HepG2 (cell line): ENCODE results near the gene TACC2. TPM values are rescaled to one million over a fixed set of nuclear protein-coding genes. Genes with fewer than 3 reads are reported as not detected.
A peak's percentile ranks its signal among the peaks of the same experiment; 100 is the strongest.

Source experiments
- ATAC-seq: fragments of 200-7000 bp; cut with Tn5 transposase; 3 replicates; pipeline ENCODE4 v1.9.1; 2020; ENCODE audit warnings: mild to moderate bottlenecking, moderate library complexity
- BruUV-seq: library from RNA; stranded (reverse); fragments of 400-500 nt; replicated peaks from 2 replicates; lab custom pipeline; 2021; lab: Mats Ljungman, UMichigan
- CTCF ChIA-PET: fragments of 300-600 bp; formaldehyde crosslinking; extraction: SDS; loops from one replicate; lab custom pipeline; 2021; ENCODE audit warnings: low total read pairs, inconsistent platforms, low intra/inter-chr PET ratio; lab: Yijun Ruan, JAX
- POLR2A ChIA-PET: fragments of 350-600 bp; sonication (Branson Sonifier 250); formaldehyde crosslinking; loops from one replicate; lab custom pipeline; 2020; ENCODE audit warnings: antibody characterized with exemption, inconsistent platforms; lab: Yijun Ruan, JAX
- DNase-seq: peaks from one replicate; pipeline ENCODE4 v3.0.0-alpha.2; 2015; ENCODE audit warnings: low spot score
- FAIRE-seq: peaks from 3 replicates; lab custom pipeline; 2011; peaks lifted over from hg19 to GRCh38; lab: Jason Lieb, UNC
- H2AFZ ChIP-seq: one replicate; pipeline ENCODE4 v1.6.1; 2011; ENCODE audit warnings: low read length, inconsistent platforms
- H3K27ac ChIP-seq: fragments of 300-600 bp; 3 replicates; pipeline ENCODE4 v1.8.0; 2011; ENCODE audit warnings: mixed run types, mild to moderate bottlenecking, mixed read lengths, low read length, inconsistent platforms; ENCODE audit not compliant: insufficient read depth; ENCODE audit errors: extremely low read length
- H3K27me3 ChIP-seq, 2 experiments: fragments of 200-600 bp in 1 of 2; 2 replicates in 1 of 2; 3 replicates in 1 of 2; pipeline versions ENCODE4 v1.6.0 to v1.8.0; 2011; ENCODE audit warnings: low read length in 2 of 2, mild to moderate bottlenecking in 2 of 2, moderate library complexity in 2 of 2, inconsistent platforms in 1 of 2; ENCODE audit not compliant: insufficient read depth in 2 of 2, control insufficient read depth in 1 of 2
- H3K36me3 ChIP-seq, 2 experiments: fragments of 200-600 bp in 1 of 2; replicated peaks in 1 of 2; 2 replicates in 1 of 2; 3 replicates in 1 of 2; pipeline versions ENCODE4 v1.5.1 to v1.8.0; 2011; ENCODE audit warnings: low read length in 2 of 2, inconsistent platforms in 1 of 2; ENCODE audit not compliant: insufficient read depth in 2 of 2, control insufficient read depth in 1 of 2
- H3K4me1 ChIP-seq: 2 replicates; pipeline ENCODE4 v1.5.1; 2012; ENCODE audit warnings: low read length, inconsistent platforms; ENCODE audit not compliant: insufficient read depth
- H3K4me2 ChIP-seq: 2 replicates; pipeline ENCODE4 v1.6.0; 2011; ENCODE audit warnings: low read depth, low read length, inconsistent platforms
- H3K4me3 ChIP-seq, 3 experiments: fragments of 200-600 bp in 1 of 3; sonication (generic), shearing (Covaris generic) in 1 of 3; replicated peaks in 1 of 3; 2 replicates each; pipeline ENCODE4 v1.5.1; 2011 to 2016; ENCODE audit warnings: low read length in 3 of 3, inconsistent platforms in 2 of 3, low read depth in 2 of 3, mild to moderate bottlenecking in 2 of 3, control low read depth in 1 of 3, mixed read lengths in 1 of 3; ENCODE audit not compliant: insufficient read depth in 1 of 3
- H3K79me2 ChIP-seq: one replicate; pipeline ENCODE4 v1.6.1; 2011; ENCODE audit warnings: low read length, inconsistent platforms; ENCODE audit not compliant: insufficient read depth
- H3K9ac ChIP-seq: 2 replicates; pipeline ENCODE4 v1.6.0; 2011; ENCODE audit warnings: mild to moderate bottlenecking, low read depth, low read length, inconsistent platforms; ENCODE audit not compliant: insufficient read depth
- H3K9me3 ChIP-seq: 2 replicates; pipeline ENCODE4 v1.5.1; 2012; ENCODE audit warnings: mild to moderate bottlenecking, low read length
- H4K20me1 ChIP-seq: 2 replicates; pipeline ENCODE4 v1.6.0; 2011; ENCODE audit warnings: inconsistent platforms, mild to moderate bottlenecking, low read length, moderate library complexity; ENCODE audit not compliant: insufficient read depth
- DPF2 ChIP-seq: sonication (generic); formaldehyde crosslinking; IDR thresholded peaks from 2 replicates; pipeline ENCODE4 v1.4.0; 2020; ENCODE audit warnings: mild to moderate bottlenecking, low read depth, missing genetic modification reagents, borderline replicate concordance
- HOXA3 ChIP-seq: sonication (generic); formaldehyde crosslinking; IDR thresholded peaks from 2 replicates; pipeline ENCODE4 v1.5.0; 2020; ENCODE audit warnings: missing genetic modification reagents
- HOXD1 ChIP-seq: sonication (generic); formaldehyde crosslinking; IDR thresholded peaks from 2 replicates; pipeline ENCODE4 v1.5.0; 2020; ENCODE audit warnings: missing genetic modification reagents
- RARG ChIP-seq: sonication (generic); formaldehyde crosslinking; IDR thresholded peaks from 2 replicates; pipeline ENCODE4 v1.4.0; 2020; ENCODE audit warnings: low read depth, mild to moderate bottlenecking, missing genetic modification reagents
- REPIN1 ChIP-seq: sonication (generic); formaldehyde crosslinking; IDR thresholded peaks from 2 replicates; pipeline ENCODE4 v1.8.0; 2022; ENCODE audit warnings: missing genetic modification reagents, low read depth, mild to moderate bottlenecking, borderline replicate concordance
- RFX1 ChIP-seq: fragments of 450-650 bp; IDR thresholded peaks from 2 replicates; pipeline ENCODE4 v1.6.1; 2017
- SOX6 ChIP-seq, 2 experiments: fragments of 450-650 bp in 1 of 2; sonication (generic) in 1 of 2; formaldehyde crosslinking in 1 of 2; IDR thresholded peaks; 2 replicates each; pipeline versions ENCODE4 v1.4.0 to v1.6.1; 2017 to 2020; ENCODE audit warnings: antibody characterized with exemption in 1 of 2, mild to moderate bottlenecking in 1 of 2, missing genetic modification reagents in 1 of 2
- ZNF326 ChIP-seq: sonication (generic); formaldehyde crosslinking; IDR thresholded peaks from 2 replicates; pipeline ENCODE4 v1.4.0; 2020; ENCODE audit warnings: missing genetic modification reagents, borderline replicate concordance
- ZNF629 ChIP-seq: sonication (generic); formaldehyde crosslinking; conservative IDR thresholded peaks from 2 replicates; pipeline ENCODE4 v1.5.0; 2020; ENCODE audit warnings: missing genetic modification reagents
- ZNF672 ChIP-seq: sonication (generic); formaldehyde crosslinking; IDR thresholded peaks from 2 replicates; pipeline ENCODE4 v1.8.1; 2022; ENCODE audit warnings: missing genetic modification reagents
- WGBS: methylation state at CpG from one replicate; pipeline ENCODE4 v1.1.6; 2017; ENCODE audit warnings: low lambda C conversion rate; 5-methylcytosine and 5-hydroxymethylcytosine counted together
- in situ Hi-C: cut with HindIII; loops from 2 replicates; pipeline ENCODE4 v1.10.0; 2017; ENCODE audit warnings: low pct_unique_long_range_greater_than_20kb; ENCODE audit not compliant: extremely low pct_ligation_motif_present
- intact Hi-C: fragments of 100-400 bp; cut with micrococcal nuclease; formaldehyde crosslinking; loops from one replicate; pipeline ENCODE4 v1.10.0; 2022; ENCODE audit not compliant: unreplicated experiment
- polyA plus RNA-seq, 8 experiments: library from polyadenylated mRNA; depleted of rRNA in 3 of 8; stranded (reverse) in 7 of 8; unstranded in 1 of 8; fragments of >200 nt; fragmentation: Illumina TruSeq in 4 of 8; extraction: Trizol in 4 of 8; gene quantifications; 2 replicates each; pipeline versions ENCODE4 v1.2.1 to v1.2.3, GENCODE V29; 2011 to 2016; ENCODE audit warnings: low read depth in 4 of 8, missing spikeins in 1 of 8, mixed read lengths in 1 of 8; ENCODE audit not compliant: insufficient read depth in 1 of 8
- total RNA-seq, 5 experiments: library from RNA; depleted of rRNA; stranded (reverse); fragments of >200 nt; fragmentation: Illumina TruSeq; extraction: Trizol; gene quantifications; 2 replicates each; pipeline ENCODE4 v1.2.3, GENCODE V29; 2016; ENCODE audit warnings: low read depth in 1 of 5
- TF ChIP-seq, protein P1 (sequence below): sonication (generic); formaldehyde crosslinking; conservative IDR thresholded peaks from 2 replicates; pipeline ENCODE4 v1.8.1; 2023; ENCODE audit warnings: missing genetic modification reagents
- TF ChIP-seq, protein P2 (sequence below): sonication (generic); formaldehyde crosslinking; IDR thresholded peaks from 2 replicates; pipeline ENCODE4 v1.4.0; 2020; ENCODE audit warnings: low read depth, missing genetic modification reagents
- TF ChIP-seq, protein P3 (sequence below): sonication (generic); formaldehyde crosslinking; IDR thresholded peaks from 2 replicates; pipeline ENCODE4 v1.5.0; 2020; ENCODE audit warnings: mild to moderate bottlenecking, missing genetic modification reagents
- TF ChIP-seq, protein P4 (sequence below): sonication (generic); formaldehyde crosslinking; IDR thresholded peaks from 2 replicates; pipeline ENCODE4 v1.8.0; 2022; ENCODE audit warnings: low read depth, missing genetic modification reagents

TACC2 gene
- total and polyA plus RNA-seq, 2 of the 13 experiments (the other 11 are each of a cell fraction or from before 2014, with no cell fraction given), result 11.8 to 16.0 TPM

- peak overlapping the region; percentile 41 for H3K27ac ChIP-seq
- FAIRE-seq, result peak; percentile 89
- intact Hi-C loops, result loop anchor here (10.0 kb wide), 2 partner anchors 123 to 223 kb away; no protein-coding TSS in a partner anchor
- TF ChIP-seq REPIN1 (CRISPR knock-in tag), result no peak
- TF ChIP-seq, protein P1, sequence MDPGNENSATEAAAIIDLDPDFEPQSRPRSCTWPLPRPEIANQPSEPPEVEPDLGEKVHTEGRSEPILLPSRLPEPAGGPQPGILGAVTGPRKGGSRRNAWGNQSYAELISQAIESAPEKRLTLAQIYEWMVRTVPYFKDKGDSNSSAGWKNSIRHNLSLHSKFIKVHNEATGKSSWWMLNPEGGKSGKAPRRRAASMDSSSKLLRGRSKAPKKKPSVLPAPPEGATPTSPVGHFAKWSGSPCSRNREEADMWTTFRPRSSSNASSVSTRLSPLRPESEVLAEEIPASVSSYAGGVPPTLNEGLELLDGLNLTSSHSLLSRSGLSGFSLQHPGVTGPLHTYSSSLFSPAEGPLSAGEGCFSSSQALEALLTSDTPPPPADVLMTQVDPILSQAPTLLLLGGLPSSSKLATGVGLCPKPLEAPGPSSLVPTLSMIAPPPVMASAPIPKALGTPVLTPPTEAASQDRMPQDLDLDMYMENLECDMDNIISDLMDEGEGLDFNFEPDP (CRISPR knock-in tag), result no peak
- no peak for TF ChIP-seq ZNF326 (CRISPR knock-in tag)
- TF ChIP-seq, protein P2, sequence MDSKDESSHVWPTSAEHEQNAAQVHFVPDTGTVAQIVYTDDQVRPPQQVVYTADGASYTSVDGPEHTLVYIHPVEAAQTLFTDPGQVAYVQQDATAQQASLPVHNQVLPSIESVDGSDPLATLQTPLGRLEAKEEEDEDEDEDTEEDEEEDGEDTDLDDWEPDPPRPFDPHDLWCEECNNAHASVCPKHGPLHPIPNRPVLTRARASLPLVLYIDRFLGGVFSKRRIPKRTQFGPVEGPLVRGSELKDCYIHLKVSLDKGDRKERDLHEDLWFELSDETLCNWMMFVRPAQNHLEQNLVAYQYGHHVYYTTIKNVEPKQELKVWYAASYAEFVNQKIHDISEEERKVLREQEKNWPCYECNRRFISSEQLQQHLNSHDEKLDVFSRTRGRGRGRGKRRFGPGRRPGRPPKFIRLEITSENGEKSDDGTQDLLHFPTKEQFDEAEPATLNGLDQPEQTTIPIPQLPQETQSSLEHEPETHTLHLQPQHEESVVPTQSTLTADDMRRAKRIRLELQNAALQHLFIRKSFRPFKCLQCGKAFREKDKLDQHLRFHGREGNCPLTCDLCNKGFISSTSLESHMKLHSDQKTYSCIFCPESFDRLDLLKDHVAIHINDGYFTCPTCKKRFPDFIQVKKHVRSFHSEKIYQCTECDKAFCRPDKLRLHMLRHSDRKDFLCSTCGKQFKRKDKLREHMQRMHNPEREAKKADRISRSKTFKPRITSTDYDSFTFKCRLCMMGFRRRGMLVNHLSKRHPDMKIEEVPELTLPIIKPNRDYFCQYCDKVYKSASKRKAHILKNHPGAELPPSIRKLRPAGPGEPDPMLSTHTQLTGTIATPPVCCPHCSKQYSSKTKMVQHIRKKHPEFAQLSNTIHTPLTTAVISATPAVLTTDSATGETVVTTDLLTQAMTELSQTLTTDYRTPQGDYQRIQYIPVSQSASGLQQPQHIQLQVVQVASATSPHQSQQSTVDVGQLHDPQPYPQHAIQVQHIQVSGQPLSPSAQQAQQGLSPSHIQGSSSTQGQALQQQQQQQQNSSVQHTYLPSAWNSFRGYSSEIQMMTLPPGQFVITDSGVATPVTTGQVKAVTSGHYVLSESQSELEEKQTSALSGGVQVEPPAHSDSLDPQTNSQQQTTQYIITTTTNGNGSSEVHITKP (CRISPR knock-in tag), result no peak; the same call in 1 of the 2 replicates
- TF ChIP-seq, protein P3, sequence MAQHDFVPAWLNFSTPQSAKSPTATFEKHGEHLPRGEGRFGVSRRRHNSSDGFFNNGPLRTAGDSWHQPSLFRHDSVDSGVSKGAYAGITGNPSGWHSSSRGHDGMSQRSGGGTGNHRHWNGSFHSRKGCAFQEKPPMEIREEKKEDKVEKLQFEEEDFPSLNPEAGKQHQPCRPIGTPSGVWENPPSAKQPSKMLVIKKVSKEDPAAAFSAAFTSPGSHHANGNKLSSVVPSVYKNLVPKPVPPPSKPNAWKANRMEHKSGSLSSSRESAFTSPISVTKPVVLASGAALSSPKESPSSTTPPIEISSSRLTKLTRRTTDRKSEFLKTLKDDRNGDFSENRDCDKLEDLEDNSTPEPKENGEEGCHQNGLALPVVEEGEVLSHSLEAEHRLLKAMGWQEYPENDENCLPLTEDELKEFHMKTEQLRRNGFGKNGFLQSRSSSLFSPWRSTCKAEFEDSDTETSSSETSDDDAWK (CRISPR knock-in tag), result no peak
- no peak for TF ChIP-seq RFX1
- TF ChIP-seq DPF2, result no peak
- TF ChIP-seq HOXD1 (CRISPR knock-in tag), result no peak
- no peak for TF ChIP-seq ZNF672 (CRISPR knock-in tag)
- TF ChIP-seq HOXA3 (CRISPR knock-in tag), result peak; percentile 7; the same call in 1 of the 2 replicates
- no peak for TF ChIP-seq RARG (CRISPR knock-in tag)
- no peak for TF ChIP-seq ZNF629 (CRISPR knock-in tag)
- TF ChIP-seq, protein P4, sequence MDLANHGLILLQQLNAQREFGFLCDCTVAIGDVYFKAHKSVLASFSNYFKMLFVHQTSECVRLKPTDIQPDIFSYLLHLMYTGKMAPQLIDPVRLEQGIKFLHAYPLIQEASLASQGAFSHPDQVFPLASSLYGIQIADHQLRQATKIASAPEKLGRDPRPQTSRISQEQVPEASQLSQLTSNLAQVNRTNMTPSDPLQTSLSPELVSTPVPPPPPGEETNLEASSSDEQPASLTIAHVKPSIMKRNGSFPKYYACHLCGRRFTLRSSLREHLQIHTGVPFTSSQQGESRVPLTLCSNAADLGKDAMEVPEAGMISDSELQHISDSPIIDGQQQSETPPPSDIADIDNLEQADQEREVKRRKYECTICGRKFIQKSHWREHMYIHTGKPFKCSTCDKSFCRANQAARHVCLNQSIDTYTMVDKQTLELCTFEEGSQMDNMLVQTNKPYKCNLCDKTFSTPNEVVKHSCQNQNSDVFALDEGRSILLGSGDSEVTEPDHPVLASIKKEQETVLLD, result no peak
- TF ChIP-seq SOX6 (IDR thresholded peaks at IDR 0.05), result no peak
- TF ChIP-seq SOX6 (CRISPR knock-in tag; IDR thresholded peaks at IDR 0.05), result peak; percentile 47; the same call in 1 of the 2 replicates
These were observed 279.1 kb downstream of the TACC2 start for GRCh38 chr10:122267849-122268737.

More at GRCh38 chr10:122267849-122268737, 279.1 kb downstream of the TACC2 start:
- Histone ChIP-seq H3K4me3 (peak overlapping the region in 1 of 3 experiments; percentile 44; a peak in 2 of 6 replicates), H3K9ac (no peak overlapping the region), H3K9me3 (no peaks in the 10 kb centered on the region), H3K27me3 (no peaks in the 10 kb centered on the region), H3K4me1 (peaks cover 28% of the 10 kb centered on the region), H3K79me2 (no peaks in the 10 kb centered on the region), H3K4me2 (peak overlapping the region; percentile 60), H2AFZ (no peak overlapping the region), H3K36me3 (peaks cover 0 to 1% of the 10 kb centered on the region in 2 experiments; a peak in 1 of 5 replicates), H4K20me1 (no peaks in the 10 kb centered on the region)
- ATAC-seq (peak; percentile 94), DNase-seq (peak; percentile 78)
- in situ Hi-C loops, result no loop called here
- POLR2A ChIA-PET, result interaction anchor here (0.6 to 1.3 kb wide), 6 partner anchors 9 to 107 kb away, joined by 3 to 8 read pairs (median 4); partner anchors contain the start of gene PLEKHA1
- WGBS, result 55% methylated on average over 10 of the region's 14 CpGs
- CTCF ChIA-PET, result interaction anchor here (0.8 to 1.2 kb wide), 2 partner anchors 9 to 167 kb away, joined by 3 to 4 read pairs; no protein-coding TSS in a partner anchor
- no TSS peak for BruUV-seq
